ENCODE results near the gene CMTM7. TPM values are rescaled to one million over a fixed set of nuclear protein-coding genes. Genes with fewer than 3 reads are reported as not detected.

Gene CMTM7
- total RNA-seq, 2 donors from 2014 or later: 15.6 to 33.1 TPM

- H3K4me1 ChIP-seq (replicated peaks): no peaks in the 10 kb centered on the region
- DNase-seq (ENCODE audit: low spot score): no peak
- no peaks in the 10 kb centered on the region for H3K27me3 ChIP-seq (replicated peaks; ENCODE audit: insufficient read depth)
- H3K9me3 ChIP-seq: no peaks in the 10 kb centered on the region
- intact Hi-C loops (cut with DNase I): no loop called here
- peak overlapping the region; percentile 32 to 43 for H3K4me3 ChIP-seq
- TF ChIP-seq POLR2A (IDR thresholded peaks at IDR 0.05): no peak
- TF ChIP-seq POLR2AphosphoS5 (IDR thresholded peaks at IDR 0.05): no peak
- TF ChIP-seq CTCF (IDR thresholded peaks at IDR 0.05): no peak
- H3K27ac ChIP-seq: peak overlapping the region; percentile 70 to 83
- 18% methylated on average over 10 of the region's 11 CpGs for WGBS
- no peaks in the 10 kb centered on the region for H3K36me3 ChIP-seq
Measured at GRCh38 chr3:32401126-32401525, 9.5 kb downstream of the CMTM7 start.

GRCh38 chr3:32401556-32402081 is 10.0 kb downstream of the CMTM7 start:
- intact Hi-C loops (cut with DNase I): no loop called here
- no peaks in the 10 kb centered on the region for H3K9me3 ChIP-seq

GRCh38 chr3:32403663-32404062 is 12.0 kb downstream of the CMTM7 start:
- TF ChIP-seq CTCF (IDR thresholded peaks at IDR 0.05) (no peak), POLR2AphosphoS5 (IDR thresholded peaks at IDR 0.05) (no peak), POLR2A (IDR thresholded peaks at IDR 0.05) (no peak)
- DNase-seq (ENCODE audit: low spot score): no peak
- H3K27ac ChIP-seq: no peak overlapping the region
- no peaks in the 10 kb centered on the region for H3K27me3 ChIP-seq (replicated peaks; ENCODE audit: insufficient read depth)
- WGBS: 56% methylated on average over 3 of the region's 3 CpGs
- H3K4me1 ChIP-seq (replicated peaks): no peaks in the 10 kb centered on the region
- H3K36me3 ChIP-seq: no peaks in the 10 kb centered on the region
- H3K4me3 ChIP-seq: no peak overlapping the region
- no peaks in the 10 kb centered on the region for H3K9me3 ChIP-seq
- intact Hi-C loops (cut with DNase I): no loop called here

More at GRCh38 chr3:32401556-32402081, 10.0 kb downstream of the CMTM7 start:
- WGBS: 2% methylated on average over 28 of the region's 41 CpGs
- peak overlapping the region; percentile 70 to 83 for H3K27ac ChIP-seq
- H3K4me3 ChIP-seq: peak overlapping the region; percentile 32 to 43
- H3K4me1 ChIP-seq (replicated peaks): no peaks in the 10 kb centered on the region
- DNase-seq (ENCODE audit: low spot score): peak; percentile 61
- H3K36me3 ChIP-seq: no peaks in the 10 kb centered on the region
- no peaks in the 10 kb centered on the region for H3K27me3 ChIP-seq (replicated peaks; ENCODE audit: insufficient read depth)
- TF ChIP-seq POLR2AphosphoS5 (IDR thresholded peaks at IDR 0.05) (peak; percentile 54), POLR2A (IDR thresholded peaks at IDR 0.05) (peak; percentile 30), CTCF (IDR thresholded peaks at IDR 0.05) (no peak)

GRCh38 chr3:32404714-32405113 is 13.1 kb downstream of the CMTM7 start:
- Histone ChIP-seq H3K27ac (no peak overlapping the region), H3K36me3 (no peaks in the 10 kb centered on the region), H3K4me1 (replicated peaks) (no peaks in the 10 kb centered on the region), H3K4me3 (no peak overlapping the region), H3K27me3 (replicated peaks; ENCODE audit: insufficient read depth) (no peaks in the 10 kb centered on the region), H3K9me3 (no peaks in the 10 kb centered on the region)
- TF ChIP-seq POLR2A (IDR thresholded peaks at IDR 0.05) (no peak), CTCF (IDR thresholded peaks at IDR 0.05) (no peak), POLR2AphosphoS5 (IDR thresholded peaks at IDR 0.05) (no peak)
- intact Hi-C loops (cut with DNase I): loop anchor here (5.0 kb wide), 1 partner anchor 53 kb away; no protein-coding TSS in a partner anchor
- 94% methylated on average over 1 of the region's 1 CpG for WGBS
- DNase-seq (ENCODE audit: low spot score): no peak

GRCh38 chr3:32405155-32405554 is 13.5 kb downstream of the CMTM7 start:
- intact Hi-C loops (cut with DNase I): loop anchor here (5.0 kb wide), 1 partner anchor 52 kb away; no protein-coding TSS in a partner anchor
- TF ChIP-seq POLR2A (IDR thresholded peaks at IDR 0.05): no peak
- no peak for TF ChIP-seq POLR2AphosphoS5 (IDR thresholded peaks at IDR 0.05)
- TF ChIP-seq CTCF (IDR thresholded peaks at IDR 0.05): no peak
- Histone ChIP-seq H3K4me3 (no peak overlapping the region), H3K36me3 (no peaks in the 10 kb centered on the region), H3K4me1 (replicated peaks) (no peaks in the 10 kb centered on the region), H3K27ac (no peak overlapping the region), H3K9me3 (no peaks in the 10 kb centered on the region), H3K27me3 (replicated peaks; ENCODE audit: insufficient read depth) (no peaks in the 10 kb centered on the region)
- no peak for DNase-seq (ENCODE audit: low spot score)
- WGBS: 35% methylated on average over 2 of the region's 2 CpGs
